HG02852 (cell line): Measurements from ENCODE around the gene CAMSAP2.

Experiments used
- ATAC-seq: cut with Tn5 transposase; IDR thresholded peaks from one replicate; pipeline ENCODE4 v1.9.1; 2021; ENCODE audit warnings: mild to moderate bottlenecking, moderate library complexity; ENCODE audit not compliant: unreplicated experiment

The CAMSAP2 gene

GRCh38 chr1:200738327-200738948, at the start of gene CAMSAP2:
CAMSAP2 (plus strand) TSS chr1:200738893; CDS start chr1:200739828, 935 bp downstream.
- peak; percentile 41 for ATAC-seq

GRCh38 chr1:200692316-200692715, 46.4 kb upstream of the CAMSAP2 start:
- ATAC-seq: no peak

DNA sequence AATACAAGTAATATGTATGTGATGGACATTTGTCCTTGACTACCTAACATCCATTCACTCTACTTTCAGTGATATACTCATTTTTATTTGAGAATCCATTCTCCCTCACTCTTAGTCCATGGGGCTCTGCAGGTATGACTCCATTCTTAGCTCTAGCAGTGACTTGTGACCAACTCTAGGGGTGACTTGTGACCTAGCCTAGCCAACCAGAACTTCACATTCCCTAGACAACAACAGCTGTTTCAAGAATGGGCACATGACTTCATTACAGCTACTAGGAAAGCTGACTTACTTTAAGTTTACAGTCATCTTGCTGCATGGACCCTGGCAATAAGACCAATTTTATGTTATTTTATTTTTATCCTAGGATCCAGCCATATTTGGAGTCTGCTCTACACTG, 45.4 kb upstream of the CAMSAP2 start:
- no peak for ATAC-seq

GRCh38 chr1:200694738-200695137, 44.0 kb upstream of the CAMSAP2 start:
- ATAC-seq: no peak

- no peak for ATAC-seq
Measured at GRCh38 chr1:200699871-200700270, 38.8 kb upstream of the CAMSAP2 start.

GRCh38 chr1:200704986-200705500, 33.6 kb upstream of the CAMSAP2 start:
- no peak for ATAC-seq

DNA sequence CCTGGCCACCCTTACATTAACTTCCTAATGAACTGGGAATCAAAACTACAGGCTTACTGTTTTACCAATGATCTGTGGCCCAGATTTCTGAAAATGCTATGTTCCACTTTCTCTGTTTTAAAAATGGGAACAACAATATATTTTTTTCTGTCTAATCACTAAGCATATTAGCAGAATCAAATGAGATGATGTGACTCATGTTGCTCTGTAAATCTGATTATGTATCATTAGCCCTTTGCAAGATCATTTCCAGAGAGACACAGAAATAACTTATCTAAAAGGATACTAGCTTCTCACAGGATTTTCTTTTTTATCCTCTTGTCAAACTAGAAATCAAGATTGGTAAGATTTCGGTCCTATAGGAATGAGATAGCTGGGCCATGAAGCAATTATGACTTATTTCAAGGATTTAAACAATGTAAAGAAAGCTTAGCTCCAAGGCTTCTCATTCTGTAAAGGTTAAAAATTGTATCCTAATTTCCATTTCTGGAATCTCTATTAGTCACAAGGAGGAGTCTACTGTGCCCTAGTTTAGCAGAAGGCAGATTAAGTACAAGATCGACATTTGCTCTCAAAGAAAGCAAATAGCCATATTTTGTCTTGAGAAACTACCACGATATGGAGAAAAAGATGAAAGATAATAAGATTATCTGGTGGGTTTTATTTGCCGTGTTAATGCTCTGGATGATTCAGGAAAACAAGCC, 32.4 kb upstream of the CAMSAP2 start:
- no peak for ATAC-seq

DNA sequence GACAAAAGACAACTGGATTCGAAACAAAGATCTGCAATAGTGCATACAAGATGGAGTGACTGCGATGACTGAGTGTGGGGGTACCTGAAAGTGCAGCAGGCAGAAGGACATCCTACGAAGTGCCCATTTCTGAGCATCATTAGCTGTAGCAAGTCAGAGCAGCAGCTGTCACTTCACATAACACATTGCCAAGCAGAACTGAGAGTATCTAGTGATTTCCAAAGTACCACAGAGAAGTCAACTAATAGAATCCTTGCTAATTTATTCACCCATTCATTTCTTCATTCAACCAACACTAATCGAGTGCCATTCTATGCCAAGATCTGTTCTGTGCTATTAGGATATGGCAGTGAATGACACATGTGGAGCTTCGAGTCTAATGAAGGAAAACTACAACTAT, 31.6 kb upstream of the CAMSAP2 start:
- ATAC-seq: no peak

DNA sequence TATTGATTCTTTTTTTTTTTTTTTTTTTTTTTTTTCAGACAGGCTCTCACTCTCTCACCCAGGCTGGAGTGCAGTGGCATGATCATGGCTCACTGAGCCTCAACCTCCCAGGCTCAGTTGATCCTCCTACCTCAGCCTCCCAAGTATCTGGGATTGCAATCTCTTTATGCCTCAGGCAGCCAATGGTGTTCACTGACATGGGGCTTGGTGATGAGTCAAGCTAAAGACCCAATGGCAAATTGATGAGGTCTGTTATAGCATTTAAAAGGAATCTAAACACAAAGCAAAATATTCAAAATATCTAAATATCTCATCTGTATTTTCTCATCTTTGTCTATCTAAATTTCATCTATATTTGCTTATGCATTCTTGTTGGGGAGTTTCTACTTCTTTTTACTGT, 30.5 kb upstream of the CAMSAP2 start:
- no peak for ATAC-seq

DNA sequence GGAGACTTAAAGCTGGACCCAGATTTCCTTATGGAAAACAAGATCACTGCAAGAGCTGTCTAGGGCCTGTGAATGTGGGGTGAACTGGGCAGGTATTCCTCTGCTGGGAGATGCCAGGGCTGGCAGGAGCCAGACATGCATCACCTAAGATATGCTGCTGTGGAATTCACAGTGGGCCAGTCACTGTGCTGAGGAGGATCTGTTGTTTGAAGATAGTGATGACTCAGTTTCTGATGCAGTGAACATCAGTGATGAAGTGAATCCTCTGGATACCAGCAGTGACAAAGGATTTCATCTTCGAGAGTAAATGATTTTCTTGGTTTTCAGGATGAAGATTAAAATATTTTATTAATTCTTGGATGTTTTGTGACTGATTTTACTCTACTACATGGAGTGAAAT, 29.9 kb upstream of the CAMSAP2 start:
- ATAC-seq: no peak

GRCh38 chr1:200710166-200710565, 28.5 kb upstream of the CAMSAP2 start:
- no peak for ATAC-seq

- no peak for ATAC-seq
Measured at GRCh38 chr1:200714504-200715187, 24.0 kb upstream of the CAMSAP2 start.

GRCh38 chr1:200720199-200720598, 18.5 kb upstream of the CAMSAP2 start:
- no peak for ATAC-seq

- no peak for ATAC-seq
Measured at GRCh38 chr1:200724064-200724463, 14.6 kb upstream of the CAMSAP2 start.

GRCh38 chr1:200727257-200727656, 11.4 kb upstream of the CAMSAP2 start:
- no peak for ATAC-seq

DNA sequence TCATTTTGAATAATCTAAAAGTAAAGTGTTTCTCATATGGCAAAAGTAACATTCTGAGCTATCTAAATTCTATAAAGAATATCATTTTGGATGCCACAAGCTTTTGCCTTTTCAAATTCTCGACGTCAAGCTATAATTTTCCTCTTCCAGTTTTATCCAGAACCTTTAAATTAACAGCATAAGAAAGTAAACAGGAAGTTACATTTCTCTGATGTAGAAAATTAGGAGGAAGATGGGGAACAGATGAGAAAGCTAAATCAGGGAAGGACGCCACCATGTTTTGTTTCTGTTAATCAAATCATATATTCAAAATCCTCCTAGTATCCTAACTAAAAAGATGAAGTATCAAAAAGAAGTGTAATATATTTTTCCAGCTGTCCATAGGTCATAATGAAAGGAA, 8.8 kb upstream of the CAMSAP2 start:
- no peak for ATAC-seq

DNA sequence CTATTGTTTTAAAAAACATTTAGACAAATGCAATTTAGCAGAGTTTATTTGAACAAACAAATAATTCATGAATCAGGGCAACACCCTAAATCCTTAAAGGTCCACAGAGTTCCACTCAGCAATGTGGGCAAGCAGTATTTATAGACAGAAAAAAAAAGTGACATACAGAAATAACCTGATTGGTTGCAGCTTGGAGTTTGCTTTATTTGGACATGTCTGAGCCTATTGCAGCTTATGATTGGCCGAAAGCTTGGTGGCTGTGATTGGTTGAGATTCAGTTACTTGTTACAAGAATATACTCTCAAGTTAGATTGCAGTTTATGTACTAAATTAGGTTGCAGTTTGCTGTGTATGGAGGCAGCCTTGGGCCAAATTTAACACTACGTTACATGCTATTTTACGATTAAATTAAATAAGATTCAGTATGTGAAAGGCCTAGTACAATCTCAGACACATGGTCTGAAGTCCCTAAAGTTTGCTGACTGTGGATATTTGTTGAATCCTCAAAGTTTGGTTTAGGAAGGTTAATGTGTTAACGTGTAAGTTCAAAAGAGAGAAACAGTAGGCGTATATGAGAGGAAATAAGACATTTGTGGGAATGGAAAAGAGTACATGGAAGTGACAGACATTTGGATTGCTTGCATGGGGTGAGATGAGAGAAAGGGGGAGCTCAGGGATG, 6.9 kb upstream of the CAMSAP2 start:
- ATAC-seq: no peak

DNA sequence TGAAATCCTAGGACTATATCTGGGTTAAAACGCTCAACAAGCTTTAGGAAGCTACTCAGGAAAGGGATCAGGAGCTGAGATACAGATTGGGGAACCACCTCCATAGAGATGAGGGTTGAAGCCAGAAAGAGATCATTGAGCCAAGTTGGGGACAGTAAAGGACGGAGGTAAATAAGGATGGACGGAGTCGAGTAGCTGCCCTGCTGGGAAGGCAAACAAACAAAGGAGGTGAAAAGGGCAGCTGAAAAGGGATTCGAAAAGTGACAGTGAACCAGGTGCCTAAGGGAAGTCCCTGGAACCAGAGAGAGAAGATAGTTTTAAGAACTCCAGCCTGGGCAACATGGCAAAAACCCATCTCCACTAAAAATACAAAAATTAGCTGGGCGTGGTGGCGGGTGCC, 6.3 kb upstream of the CAMSAP2 start:
- ATAC-seq: no peak

DNA sequence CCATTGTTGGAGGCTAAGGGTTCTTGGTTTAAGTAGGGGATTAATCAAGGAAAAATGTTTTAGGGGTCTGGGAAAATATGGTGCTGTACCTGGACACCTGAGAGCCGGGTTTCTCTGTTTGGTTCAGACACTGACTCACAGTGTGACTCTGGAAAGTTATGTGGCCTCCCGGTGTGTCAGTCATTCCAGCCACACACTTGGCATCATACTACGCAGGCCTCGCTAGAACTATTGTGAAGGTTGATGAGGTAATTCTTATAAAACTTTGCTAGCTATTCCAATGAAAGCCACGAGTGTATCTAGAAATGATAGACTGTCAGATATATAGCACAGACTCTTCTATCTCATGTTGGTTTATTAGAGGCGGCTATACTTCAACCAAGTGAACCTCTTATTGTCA, 4.8 kb upstream of the CAMSAP2 start:
- ATAC-seq: no peak

DNA sequence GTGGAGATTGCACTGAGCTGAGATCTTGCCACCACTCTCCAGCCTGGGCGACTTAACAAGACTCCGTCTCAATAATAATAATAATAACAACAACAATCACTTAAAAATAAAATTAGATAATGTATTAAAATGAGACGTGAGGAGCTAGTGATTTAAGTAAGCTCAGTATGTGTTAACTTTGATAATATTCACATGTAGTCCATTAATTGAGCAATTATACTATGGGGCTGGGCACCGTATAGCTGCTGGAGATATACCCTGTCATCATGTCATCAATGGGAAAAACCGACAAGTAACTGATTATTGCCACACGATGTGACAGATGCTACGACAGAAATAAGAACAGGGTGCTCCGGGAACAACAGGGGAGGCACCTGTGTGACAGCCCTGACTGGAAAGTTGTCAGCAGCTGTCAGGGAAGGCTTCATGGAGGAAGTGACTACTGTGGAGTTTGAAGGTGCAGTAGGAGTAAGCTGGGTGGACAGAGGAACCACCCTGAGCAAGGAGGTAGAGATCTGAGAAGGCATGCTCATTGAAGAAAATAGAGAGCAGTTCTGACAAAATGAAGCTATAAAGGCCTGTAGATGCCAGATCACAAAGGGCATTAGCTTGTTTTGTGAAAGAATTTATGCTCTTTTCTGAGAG, 924 bp upstream of the CAMSAP2 start:
- ATAC-seq: no peak
